GM12873 (cell line): Measurements from ENCODE around the gene ADGRG3.

Experiments
- TF ChIP-seq, protein P1 (sequence below): IDR thresholded peaks from 2 replicates; pipeline ENCODE4 v1.5.1; 2012; ENCODE audit warnings: low read depth, mild to moderate bottlenecking, moderate library complexity, low read length, control low read depth; ENCODE audit not compliant: insufficient read depth; ENCODE audit errors: missing control alignments

The ADGRG3 gene

DNA sequence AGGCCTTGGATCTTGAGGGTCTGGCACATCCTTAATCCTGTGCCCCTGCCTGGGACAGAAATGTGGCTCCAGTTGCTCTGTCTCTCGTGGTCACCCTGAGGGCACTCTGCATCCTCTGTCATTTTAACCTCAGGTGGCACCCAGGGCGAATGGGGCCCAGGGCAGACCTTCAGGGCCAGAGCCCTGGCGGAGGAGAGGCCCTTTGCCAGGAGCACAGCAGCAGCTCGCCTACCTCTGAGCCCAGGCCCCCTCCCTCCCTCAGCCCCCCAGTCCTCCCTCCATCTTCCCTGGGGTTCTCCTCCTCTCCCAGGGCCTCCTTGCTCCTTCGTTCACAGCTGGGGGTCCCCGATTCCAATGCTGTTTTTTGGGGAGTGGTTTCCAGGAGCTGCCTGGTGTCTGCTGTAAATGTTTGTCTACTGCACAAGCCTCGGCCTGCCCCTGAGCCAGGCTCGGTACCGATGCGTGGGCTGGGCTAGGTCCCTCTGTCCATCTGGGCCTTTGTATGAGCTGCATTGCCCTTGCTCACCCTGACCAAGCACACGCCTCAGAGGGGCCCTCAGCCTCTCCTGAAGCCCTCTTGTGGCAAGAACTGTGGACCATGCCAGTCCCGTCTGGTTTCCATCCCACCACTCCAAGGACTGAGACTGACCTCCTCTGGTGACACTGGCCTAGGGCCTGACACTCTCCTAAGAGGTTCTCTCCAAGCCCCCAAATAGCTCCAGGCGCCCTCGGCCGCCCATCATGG lies 4.0 kb upstream of the ADGRG3 start:
- TF ChIP-seq, protein P1, sequence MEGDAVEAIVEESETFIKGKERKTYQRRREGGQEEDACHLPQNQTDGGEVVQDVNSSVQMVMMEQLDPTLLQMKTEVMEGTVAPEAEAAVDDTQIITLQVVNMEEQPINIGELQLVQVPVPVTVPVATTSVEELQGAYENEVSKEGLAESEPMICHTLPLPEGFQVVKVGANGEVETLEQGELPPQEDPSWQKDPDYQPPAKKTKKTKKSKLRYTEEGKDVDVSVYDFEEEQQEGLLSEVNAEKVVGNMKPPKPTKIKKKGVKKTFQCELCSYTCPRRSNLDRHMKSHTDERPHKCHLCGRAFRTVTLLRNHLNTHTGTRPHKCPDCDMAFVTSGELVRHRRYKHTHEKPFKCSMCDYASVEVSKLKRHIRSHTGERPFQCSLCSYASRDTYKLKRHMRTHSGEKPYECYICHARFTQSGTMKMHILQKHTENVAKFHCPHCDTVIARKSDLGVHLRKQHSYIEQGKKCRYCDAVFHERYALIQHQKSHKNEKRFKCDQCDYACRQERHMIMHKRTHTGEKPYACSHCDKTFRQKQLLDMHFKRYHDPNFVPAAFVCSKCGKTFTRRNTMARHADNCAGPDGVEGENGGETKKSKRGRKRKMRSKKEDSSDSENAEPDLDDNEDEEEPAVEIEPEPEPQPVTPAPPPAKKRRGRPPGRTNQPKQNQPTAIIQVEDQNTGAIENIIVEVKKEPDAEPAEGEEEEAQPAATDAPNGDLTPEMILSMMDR, result peak; percentile 7

- TF ChIP-seq, protein P1, result no peak
Measured at GRCh38 chr16:57664662-57665025, 3.5 kb upstream of the ADGRG3 start.

DNA sequence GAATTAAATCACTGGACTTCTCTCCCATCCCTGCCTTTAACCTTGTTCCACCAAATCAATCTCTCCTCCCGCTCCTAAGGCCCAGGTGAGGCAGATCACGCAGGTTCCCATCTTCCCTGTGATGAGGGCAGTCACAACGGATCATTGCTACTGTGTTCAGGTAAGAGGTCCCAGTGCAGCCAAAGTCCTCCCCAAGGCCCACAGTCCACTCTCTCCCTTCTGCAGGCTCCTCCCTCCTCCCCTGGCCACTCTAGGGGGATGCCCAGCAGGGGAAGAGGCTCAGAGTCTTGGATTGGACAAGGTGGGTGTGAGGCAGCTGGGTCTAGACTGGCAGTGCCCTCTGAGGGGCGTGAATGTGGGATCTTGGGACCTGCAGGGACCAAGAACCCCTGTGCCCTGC lies 2.6 kb upstream of the ADGRG3 start:
- TF ChIP-seq, protein P1, result no peak

GRCh38 chr16:57666353-57667047 lies 1.6 kb upstream of the ADGRG3 start:
- TF ChIP-seq, protein P1, result no peak

DNA sequence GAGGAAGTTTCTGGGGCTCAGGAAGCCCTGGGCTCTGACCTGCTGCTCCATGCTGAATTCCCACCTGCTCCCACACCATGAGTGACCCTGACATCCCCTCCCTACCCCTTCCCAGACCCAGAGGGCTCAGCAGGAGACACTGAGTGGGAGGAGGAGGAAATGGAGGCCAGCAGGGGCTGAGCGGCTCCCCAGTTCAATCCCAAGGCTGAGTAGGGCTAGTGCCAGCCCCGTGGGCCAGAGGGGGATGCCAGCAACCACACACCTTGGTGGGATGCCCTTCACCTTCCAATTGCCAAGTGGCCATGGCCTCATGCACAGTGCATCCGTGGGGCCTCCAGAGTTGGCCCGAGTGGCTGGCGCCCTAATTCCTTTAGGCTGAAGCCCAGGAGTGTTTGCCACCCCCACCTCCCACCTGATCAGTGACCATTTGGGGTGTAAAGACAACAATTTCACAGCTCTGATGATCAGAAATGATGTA lies 1.0 kb upstream of the ADGRG3 start:
- TF ChIP-seq, protein P1, result no peak

DNA sequence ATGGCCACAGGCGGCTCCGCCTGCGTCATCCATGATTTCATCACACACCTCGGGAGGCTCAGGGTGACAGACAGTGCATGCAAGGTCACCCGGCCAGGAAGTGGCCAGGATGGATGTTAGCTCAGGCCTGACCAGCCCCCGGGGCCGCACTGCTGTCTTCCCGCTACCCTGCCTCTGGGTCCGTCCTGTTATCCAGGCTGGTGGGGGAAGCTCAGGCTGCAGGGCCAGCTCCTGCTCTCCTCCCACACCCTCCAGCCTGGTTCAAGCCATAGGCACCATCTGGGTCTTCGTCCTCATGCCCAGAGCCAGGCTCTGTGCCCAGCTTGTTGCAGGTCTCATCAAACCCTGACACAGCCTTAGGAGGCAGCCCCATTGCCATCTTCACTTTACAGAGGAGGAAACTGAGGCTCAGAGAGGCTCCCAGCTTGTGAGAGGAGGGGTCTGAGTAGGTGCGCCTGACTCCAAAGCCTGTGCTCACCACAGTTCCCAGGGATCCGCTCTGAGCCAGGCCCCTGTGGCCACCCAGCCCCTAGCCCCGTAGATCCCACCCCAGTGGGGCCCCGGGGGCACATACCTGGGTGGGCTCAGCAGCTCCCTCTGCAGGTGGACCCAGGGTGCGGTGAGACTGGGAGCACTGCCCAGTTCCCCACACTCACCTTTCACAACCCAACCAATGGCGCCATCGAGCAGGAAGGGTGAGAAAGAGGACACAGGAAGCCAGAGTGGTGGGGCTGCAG lies 412 bp upstream of the ADGRG3 start:
- TF ChIP-seq, protein P1, result peak; percentile 50
